MM.1S (cell line): ENCODE results near the gene HSD17B3.

Experiments used
- DNase-seq: peaks from one replicate; pipeline ENCODE4 v3.0.0-alpha.2; 2015
- H2AFZ ChIP-seq: fragments of 300-600 bp; sonication (generic); 2 replicates; pipeline ENCODE4 v1.6.0; 2016; ENCODE audit warnings: antibody characterized with exemption, low read length
- H3F3A ChIP-seq: fragments of 300-600 bp; sonication (generic); 2 replicates; pipeline ENCODE4 v1.6.1; 2016; ENCODE audit warnings: mild to moderate bottlenecking, antibody characterized with exemption, low read length, moderate library complexity, mixed read lengths; ENCODE audit not compliant: insufficient read depth
- H3K27ac ChIP-seq: fragments of 300-600 bp; sonication (generic); 2 replicates; pipeline ENCODE4 v1.5.1; 2016; ENCODE audit warnings: mild to moderate bottlenecking, low read length
- H3K27me3 ChIP-seq: fragments of 300-600 bp; sonication (generic); replicated peaks from 2 replicates; pipeline ENCODE4 v1.6.0; 2016; ENCODE audit warnings: low read length; ENCODE audit not compliant: insufficient read depth
- H3K36me3 ChIP-seq: fragments of 300-600 bp; sonication (generic); replicated peaks from 2 replicates; pipeline ENCODE4 v1.6.1; 2016; ENCODE audit warnings: mild to moderate bottlenecking, low read length, mixed read lengths; ENCODE audit not compliant: insufficient read depth
- H3K4me1 ChIP-seq: fragments of 300-600 bp; sonication (generic); 2 replicates; pipeline ENCODE4 v1.6.1; 2016; ENCODE audit warnings: low read length, mixed read lengths
- H3K4me2 ChIP-seq: fragments of 300-600 bp; sonication (generic); 2 replicates; pipeline ENCODE4 v1.6.0; 2016; ENCODE audit warnings: low read depth, low read length
- H3K4me3 ChIP-seq: fragments of 300-600 bp; sonication (generic); 2 replicates; pipeline ENCODE4 v1.5.1; 2016; ENCODE audit warnings: low read length, mixed read lengths
- H3K79me2 ChIP-seq: fragments of 300-600 bp; sonication (generic); 2 replicates; pipeline ENCODE4 v1.6.1; 2016; ENCODE audit warnings: mixed run types, low read length, mixed read lengths
- H3K9ac ChIP-seq: fragments of 300-600 bp; sonication (generic); 2 replicates; pipeline ENCODE4 v1.6.1; 2016; ENCODE audit warnings: low read length, mixed read lengths
- H3K9me2 ChIP-seq: fragments of 300-600 bp; sonication (generic); replicated peaks from 2 replicates; pipeline ENCODE4 v1.6.1; 2016; ENCODE audit warnings: mild to moderate bottlenecking, low read length, mixed read lengths; ENCODE audit not compliant: insufficient read depth
- H3K9me3 ChIP-seq: fragments of 300-600 bp; sonication (generic); replicated peaks from 2 replicates; pipeline ENCODE4 v1.6.1; 2016; ENCODE audit warnings: mild to moderate bottlenecking, low read length, mixed read lengths; ENCODE audit not compliant: insufficient read depth
- H4K20me1 ChIP-seq: fragments of 300-600 bp; sonication (generic); 2 replicates; pipeline ENCODE4 v1.6.1; 2016; ENCODE audit warnings: mild to moderate bottlenecking, low read length, moderate library complexity, mixed read lengths; ENCODE audit not compliant: insufficient read depth
- EZH2 ChIP-seq: fragments of 300-600 bp; sonication (generic); optimal IDR thresholded peaks from 2 replicates; pipeline ENCODE3; 2017; ENCODE audit warnings: low read depth, mild to moderate bottlenecking, antibody characterized with exemption, low read length, mixed read lengths
- EZH2phosphoT487 ChIP-seq: fragments of 300-600 bp; sonication (generic); IDR thresholded peaks from 2 replicates; pipeline ENCODE4 v1.6.1; 2018; ENCODE audit warnings: antibody characterized with exemption, low read length
- TF ChIP-seq, protein P1 (sequence below): fragments of 300-600 bp; sonication (generic); IDR thresholded peaks from 2 replicates; pipeline ENCODE4 v1.5.1; 2016; ENCODE audit warnings: antibody characterized with exemption, low read length, mixed read lengths

Gene HSD17B3

DNA sequence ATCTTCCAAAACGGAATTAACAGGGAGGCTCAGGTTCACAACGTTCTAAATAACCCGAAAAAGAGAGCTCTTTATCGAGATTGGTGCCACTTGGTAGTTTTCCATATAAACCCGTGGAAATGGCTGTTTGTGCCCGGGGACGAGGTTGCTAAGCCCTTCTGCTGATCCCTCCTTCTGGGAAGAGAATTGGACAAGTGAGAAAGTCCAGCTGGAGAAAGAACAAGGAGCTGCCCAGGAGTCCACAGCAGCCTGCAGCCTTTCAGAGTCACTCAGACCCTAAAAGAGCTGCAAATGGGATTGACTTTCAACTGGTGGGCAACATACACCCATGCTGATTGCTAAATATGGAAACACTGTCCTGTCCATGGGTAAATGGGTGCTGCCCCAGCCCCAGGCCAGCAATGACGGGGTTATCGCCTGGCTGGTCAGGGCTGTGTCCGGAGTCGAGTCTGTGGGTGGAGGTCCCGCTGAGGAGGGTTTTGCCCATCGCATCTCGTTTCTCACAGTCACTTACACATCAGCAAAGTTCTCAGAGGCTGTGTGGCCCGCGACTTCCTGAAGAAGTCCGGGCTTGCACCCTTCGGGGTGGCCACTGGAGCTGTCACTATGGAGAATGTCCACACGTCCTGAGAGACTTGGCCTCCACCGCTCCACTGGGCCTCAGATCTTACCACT, 40.7 kb upstream of the HSD17B3 start:
- no peak overlapping the region for H3K27ac ChIP-seq
- no peaks in the 10 kb centered on the region for H3F3A ChIP-seq
- H3K4me1 ChIP-seq = no peaks in the 10 kb centered on the region
- H3K79me2 ChIP-seq = no peaks in the 10 kb centered on the region
- H3K36me3 ChIP-seq = no peaks in the 10 kb centered on the region
- H3K9ac ChIP-seq = no peak overlapping the region
- H3K4me2 ChIP-seq = no peak overlapping the region
- H4K20me1 ChIP-seq = no peaks in the 10 kb centered on the region
- TF ChIP-seq EZH2phosphoT487 (no peak), EZH2 (no peak)
- TF ChIP-seq, protein P1, sequence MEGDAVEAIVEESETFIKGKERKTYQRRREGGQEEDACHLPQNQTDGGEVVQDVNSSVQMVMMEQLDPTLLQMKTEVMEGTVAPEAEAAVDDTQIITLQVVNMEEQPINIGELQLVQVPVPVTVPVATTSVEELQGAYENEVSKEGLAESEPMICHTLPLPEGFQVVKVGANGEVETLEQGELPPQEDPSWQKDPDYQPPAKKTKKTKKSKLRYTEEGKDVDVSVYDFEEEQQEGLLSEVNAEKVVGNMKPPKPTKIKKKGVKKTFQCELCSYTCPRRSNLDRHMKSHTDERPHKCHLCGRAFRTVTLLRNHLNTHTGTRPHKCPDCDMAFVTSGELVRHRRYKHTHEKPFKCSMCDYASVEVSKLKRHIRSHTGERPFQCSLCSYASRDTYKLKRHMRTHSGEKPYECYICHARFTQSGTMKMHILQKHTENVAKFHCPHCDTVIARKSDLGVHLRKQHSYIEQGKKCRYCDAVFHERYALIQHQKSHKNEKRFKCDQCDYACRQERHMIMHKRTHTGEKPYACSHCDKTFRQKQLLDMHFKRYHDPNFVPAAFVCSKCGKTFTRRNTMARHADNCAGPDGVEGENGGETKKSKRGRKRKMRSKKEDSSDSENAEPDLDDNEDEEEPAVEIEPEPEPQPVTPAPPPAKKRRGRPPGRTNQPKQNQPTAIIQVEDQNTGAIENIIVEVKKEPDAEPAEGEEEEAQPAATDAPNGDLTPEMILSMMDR = no peak
- no peak overlapping the region for H3K4me3 ChIP-seq
- no peaks in the 10 kb centered on the region for H3K27me3 ChIP-seq
- H3K9me3 ChIP-seq = no peaks in the 10 kb centered on the region
- H3K9me2 ChIP-seq = no peaks in the 10 kb centered on the region
- H2AFZ ChIP-seq = no peak overlapping the region
- no peak for DNase-seq

- no peak overlapping the region for H3K4me2 ChIP-seq
- H3K27me3 ChIP-seq = no peaks in the 10 kb centered on the region
- H3K4me1 ChIP-seq = no peaks in the 10 kb centered on the region
- H3K9ac ChIP-seq = no peak overlapping the region
- H3K9me3 ChIP-seq = no peaks in the 10 kb centered on the region
- TF ChIP-seq EZH2 (no peak), EZH2phosphoT487 (no peak)
- TF ChIP-seq, protein P1 = no peak
- no peaks in the 10 kb centered on the region for H3K9me2 ChIP-seq
- DNase-seq = no peak
- H3K4me3 ChIP-seq = no peak overlapping the region
- H3F3A ChIP-seq = no peaks in the 10 kb centered on the region
- H3K79me2 ChIP-seq = no peaks in the 10 kb centered on the region
- H2AFZ ChIP-seq = no peak overlapping the region
- H4K20me1 ChIP-seq = no peaks in the 10 kb centered on the region
- no peaks in the 10 kb centered on the region for H3K36me3 ChIP-seq
- H3K27ac ChIP-seq = no peak overlapping the region
Observed at GRCh38 chr9:96340707-96341106, 38.7 kb upstream of the HSD17B3 start.

GRCh38 chr9:96338299-96338698, 36.3 kb upstream of the HSD17B3 start:
- Histone ChIP-seq H3K4me1 (no peaks in the 10 kb centered on the region), H3K36me3 (no peaks in the 10 kb centered on the region)

More at GRCh38 chr9:96338299-96338698, 36.3 kb upstream of the HSD17B3 start:
- Histone ChIP-seq H3F3A (no peaks in the 10 kb centered on the region), H3K9me2 (no peaks in the 10 kb centered on the region), H3K4me3 (no peak overlapping the region), H3K4me2 (no peak overlapping the region), H3K27me3 (no peaks in the 10 kb centered on the region), H3K79me2 (no peaks in the 10 kb centered on the region), H4K20me1 (no peaks in the 10 kb centered on the region), H2AFZ (no peak overlapping the region), H3K27ac (no peak overlapping the region), H3K9ac (no peak overlapping the region), H3K9me3 (no peaks in the 10 kb centered on the region)
- no peak for DNase-seq
- no peak for TF ChIP-seq EZH2phosphoT487
- no peak for TF ChIP-seq EZH2
- TF ChIP-seq, protein P1 = no peak
